GM19239 (cell line): ENCODE data around the gene ZNF397.

Experiments used
- DNase-seq: peaks from one replicate; pipeline ENCODE4 v3.0.0; 2011; ENCODE audit warnings: low spot score; ENCODE audit not compliant: insufficient read length
- FAIRE-seq: peaks from 2 replicates; lab custom pipeline; 2011; peaks lifted over from hg19 to GRCh38; lab: Jason Lieb, UNC

ZNF397 gene

DNA sequence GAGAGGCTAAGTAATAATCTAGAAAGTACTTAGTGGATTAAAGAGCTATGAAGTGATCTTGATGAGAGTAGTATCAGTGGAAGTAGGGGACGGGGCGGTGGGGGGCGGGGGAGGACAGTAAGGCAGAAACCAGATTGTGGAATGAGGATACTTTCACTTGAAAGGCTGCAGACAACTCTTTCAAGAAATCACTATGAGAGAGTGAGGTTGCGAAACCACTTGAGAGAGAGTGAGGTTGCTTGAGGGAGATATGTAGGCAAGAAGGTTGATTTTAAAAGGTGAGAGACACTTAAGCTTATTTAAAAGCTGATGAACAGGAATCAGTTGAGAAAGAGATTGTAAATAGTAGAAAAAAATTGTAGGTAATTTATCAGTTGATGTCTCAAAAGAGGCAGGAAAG lies 3.8 kb downstream of the ZNF397 start:
- DNase-seq (no peak), FAIRE-seq (no peak)

DNA sequence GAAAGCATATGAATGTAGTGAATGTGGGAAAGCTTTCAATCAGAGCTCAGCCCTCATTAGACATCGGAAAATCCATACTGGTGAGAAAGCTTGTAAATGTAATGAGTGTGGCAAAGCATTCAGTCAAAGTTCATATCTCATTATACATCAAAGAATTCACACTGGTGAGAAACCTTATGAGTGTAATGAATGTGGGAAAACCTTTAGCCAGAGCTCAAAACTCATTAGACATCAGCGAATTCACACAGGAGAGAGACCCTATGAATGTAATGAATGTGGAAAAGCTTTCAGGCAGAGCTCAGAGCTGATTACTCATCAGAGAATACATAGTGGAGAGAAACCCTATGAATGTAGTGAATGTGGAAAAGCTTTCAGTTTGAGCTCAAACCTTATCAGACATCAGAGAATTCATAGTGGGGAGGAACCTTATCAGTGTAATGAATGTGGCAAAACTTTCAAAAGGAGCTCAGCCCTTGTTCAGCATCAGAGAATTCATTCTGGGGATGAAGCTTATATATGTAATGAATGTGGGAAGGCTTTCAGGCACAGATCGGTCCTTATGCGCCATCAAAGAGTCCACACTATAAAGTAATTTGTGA lies 5.0 kb downstream of the ZNF397 start:
- no peak for DNase-seq
- no peak for FAIRE-seq

DNA sequence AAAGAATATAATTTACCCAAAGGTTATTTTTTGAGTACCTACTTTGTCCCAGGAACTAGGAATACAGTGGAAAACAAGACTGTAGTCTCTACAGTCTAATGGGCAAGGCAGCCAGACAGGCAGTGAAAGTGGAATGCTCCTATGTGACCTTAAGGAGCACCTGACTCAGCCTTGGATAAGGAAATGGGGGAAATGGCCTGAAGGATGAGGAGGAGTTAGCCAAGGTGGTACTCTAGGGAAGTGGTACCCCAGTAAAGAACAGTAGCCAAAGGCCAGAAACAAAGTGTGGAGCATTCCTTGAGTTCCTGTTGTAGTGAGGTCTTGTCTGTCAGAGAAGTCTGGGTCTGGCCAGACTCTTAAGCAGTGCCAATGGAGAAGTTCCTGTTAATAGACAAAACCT lies 6.0 kb downstream of the ZNF397 start:
- no peak for FAIRE-seq
- no peak for DNase-seq

DNA sequence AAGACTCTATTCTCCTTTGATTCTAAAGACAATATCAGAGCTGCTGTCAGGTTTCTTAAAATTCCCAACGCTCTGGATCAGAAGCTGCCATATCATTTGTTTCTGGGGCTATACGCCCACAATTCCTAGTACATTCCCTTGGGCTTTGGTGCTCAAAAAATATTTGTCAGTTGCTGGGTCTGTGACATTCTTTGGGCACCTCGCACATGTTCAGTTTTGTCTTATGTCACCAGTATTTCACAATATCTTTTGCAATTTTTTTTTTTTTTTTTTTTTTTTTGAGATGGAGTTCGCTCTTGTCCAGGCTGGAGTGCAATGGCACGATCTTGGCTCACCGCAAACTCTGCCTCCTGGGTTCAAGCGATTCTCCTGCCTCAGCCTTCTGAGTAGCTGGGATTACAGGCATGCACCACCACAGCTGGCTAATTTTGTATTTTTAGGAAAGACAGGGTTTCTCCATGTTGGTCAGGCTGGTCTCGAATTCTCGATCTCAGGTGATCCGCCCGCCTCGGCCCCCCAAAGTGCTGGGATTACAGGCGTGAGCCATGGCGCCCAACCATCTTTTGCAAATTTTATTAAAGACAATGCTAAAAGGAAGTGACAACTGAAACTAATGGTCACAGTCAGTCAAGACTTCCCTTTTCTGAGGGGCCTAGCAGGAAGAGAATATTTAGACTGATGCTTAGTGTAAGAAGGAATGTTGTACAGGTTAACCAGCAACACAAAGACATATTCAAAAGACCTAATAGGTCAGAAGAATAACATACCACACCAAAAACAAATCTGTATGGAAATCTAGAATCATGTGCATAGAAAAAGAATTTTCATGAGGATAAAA lies 6.8 kb downstream of the ZNF397 start:
- no peak for FAIRE-seq
- no peak for DNase-seq

DNA sequence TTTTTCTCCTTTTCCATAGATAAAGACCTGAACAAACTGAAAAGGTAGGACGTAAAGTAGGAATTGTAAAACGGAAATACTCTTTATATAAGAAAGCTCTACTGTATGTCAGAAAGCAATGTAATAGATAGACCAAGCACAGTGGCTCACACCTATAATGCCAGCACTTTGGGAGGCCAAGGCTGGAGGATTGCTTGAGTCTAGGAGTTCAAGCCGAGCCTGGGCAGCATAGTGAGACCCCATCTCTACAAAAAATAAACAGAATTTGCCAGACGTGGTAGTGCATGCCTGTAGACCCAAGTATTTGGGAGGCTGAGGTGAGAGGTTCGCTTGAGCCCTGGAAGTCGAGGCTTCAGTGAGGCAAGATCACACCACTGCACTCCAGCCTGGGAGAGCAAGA lies 7.6 kb downstream of the ZNF397 start:
- FAIRE-seq (no peak), DNase-seq (no peak)

DNA sequence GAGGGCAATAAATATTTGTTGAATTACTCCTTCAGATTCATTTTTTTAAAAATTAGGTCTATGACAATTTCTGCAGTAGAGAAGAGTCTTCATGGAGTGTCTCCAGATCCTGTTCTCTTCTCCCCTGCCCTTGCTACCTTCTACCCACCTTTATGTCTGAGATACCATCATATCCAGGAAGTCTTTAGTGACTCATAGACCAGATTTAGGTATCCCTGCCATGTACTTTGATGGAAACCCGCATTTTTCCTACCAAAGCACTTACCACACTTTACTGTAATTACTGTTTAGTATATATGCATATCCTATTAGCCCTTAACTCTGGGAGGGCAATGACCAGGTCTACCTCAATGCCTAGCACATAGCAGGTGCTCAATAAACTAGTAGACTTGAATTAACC lies 11.6 kb downstream of the ZNF397 start:
- FAIRE-seq (no peak), DNase-seq (no peak)

DNA sequence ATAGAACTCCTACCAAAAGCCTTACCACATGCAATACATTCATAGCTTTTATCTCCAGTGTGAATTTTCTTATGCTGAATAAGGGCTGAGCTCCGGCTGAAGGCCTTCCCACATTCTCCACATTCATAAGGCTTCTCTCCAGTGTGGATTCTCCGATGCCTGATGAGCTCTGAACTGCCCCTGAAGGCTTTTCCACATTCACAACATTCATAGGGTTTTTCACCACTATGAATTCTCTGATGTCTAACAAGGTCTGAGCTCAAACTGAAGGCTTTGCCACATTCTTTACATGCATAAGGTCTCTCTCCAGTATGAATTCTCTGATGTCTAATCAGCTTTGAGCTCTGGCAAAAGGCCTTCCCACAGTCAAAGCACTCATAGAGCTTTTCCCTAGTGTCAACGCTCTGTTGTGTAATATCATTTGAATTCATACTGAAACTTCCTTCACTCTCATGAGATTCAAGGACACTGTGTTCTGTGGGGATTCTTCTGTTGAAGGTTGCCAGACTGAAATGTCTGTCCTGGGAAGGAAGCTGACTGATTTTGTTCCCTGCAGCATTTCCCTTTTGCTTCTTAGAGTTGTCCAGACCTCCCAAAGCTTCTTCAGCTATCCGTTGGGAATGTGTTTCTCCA lies 12.9 kb downstream of the ZNF397 start:
- DNase-seq, result no peak
- no peak for FAIRE-seq

DNA sequence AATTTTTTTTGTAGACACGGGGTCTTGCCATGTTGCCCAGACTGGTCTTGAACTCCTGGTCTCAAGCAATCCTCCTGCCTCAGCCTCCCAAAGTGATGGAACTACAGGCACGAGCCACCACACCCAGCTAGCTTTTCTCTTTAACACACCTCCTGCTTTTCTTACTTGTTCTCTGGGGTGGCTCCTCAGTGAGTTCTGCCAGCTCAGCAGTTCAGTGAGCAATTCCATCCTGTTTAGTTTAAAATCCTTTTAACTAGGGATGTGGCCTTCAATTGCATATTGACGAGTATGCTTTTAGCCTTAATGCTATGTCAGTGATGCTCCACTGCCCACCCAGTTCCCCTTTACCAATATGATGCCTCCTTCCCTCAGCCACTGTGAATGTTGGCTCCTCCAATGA lies 16.1 kb downstream of the ZNF397 start:
- FAIRE-seq (no peak), DNase-seq (no peak)

DNA sequence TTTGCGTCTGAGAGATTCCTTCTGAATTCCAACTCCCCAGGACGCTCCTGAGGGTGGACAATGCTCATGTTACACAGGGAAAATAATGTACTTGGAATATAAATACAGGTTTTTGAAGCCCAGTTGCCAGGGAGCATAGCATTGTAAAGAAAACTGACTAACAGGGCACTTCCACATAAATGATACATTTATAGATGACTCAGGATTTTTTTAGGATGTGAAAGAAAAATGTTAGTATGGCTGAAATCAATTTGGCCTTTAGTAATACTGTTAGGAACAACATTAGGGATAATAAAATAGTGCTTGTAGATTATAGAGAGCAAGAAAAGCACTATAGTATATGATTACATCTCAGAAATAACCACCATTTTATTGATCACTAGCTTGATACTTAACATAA lies 23.6 kb downstream of the ZNF397 start:
- DNase-seq (no peak), FAIRE-seq (no peak)

DNA sequence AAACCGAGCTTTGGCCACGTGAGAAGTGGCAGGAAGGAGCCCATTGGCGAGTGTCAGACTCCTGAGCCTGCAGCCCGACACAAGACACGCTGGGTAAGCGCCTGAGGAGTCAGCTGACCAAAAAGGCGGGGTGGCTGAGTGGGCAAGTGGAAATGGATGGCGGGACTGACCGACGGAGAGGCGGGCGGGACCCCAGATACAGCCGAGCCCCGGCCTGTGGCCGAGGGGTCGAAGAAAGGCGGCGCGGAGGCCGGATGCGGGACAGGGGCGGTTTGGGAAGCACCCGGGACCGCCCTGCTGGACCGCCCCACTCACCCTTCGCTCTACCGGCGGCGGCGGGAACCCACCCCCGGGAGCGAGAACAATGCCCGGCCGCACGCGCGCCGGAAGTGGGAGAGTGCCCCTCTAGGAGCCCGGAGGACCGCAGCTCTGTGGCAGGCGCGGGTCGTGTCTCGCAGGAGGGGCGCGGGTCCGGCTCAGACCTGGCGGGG lies 26.4 kb downstream of the ZNF397 start:
- FAIRE-seq, result no peak
- DNase-seq, result peak; percentile 27

DNA sequence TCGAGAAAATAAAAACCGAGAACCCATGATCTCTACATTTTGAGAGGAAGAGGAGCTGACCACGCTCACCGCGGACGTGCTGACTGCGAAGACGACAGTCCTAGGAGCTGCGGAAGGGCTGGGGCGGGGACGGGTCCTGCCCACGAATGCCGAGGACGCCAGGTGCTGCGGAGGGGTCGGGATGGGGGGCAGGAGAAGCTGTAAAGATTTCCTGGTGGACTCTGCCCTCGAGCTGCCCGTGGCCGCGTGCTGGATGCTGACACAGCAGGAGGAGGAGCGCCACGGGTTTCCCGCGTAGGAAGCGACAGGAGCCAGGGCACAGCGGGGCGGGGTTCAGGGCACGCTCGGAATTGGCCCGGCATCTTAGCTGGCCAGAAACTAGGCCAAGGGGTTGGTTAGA lies 27.0 kb downstream of the ZNF397 start:
- FAIRE-seq (no peak), DNase-seq (no peak)

DNA sequence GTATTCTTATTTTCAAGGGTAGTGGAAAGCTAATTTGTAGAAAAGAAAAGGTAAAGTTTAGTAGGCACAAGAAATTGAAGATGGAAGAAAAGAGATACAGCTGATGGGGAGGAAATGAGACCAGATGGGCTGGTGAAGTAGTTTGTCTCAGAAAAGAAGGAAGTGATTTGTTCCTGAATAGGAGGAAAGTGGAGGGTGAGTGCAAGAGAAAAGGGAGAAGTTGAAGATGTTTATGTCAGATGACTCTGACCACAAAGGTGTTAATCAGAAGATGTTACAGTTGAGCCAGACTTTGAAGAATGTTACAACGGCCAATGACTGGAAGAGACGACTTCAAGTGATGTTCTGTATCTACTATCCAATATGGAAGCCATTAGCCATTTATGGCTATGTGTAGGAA lies 28.0 kb downstream of the ZNF397 start:
- FAIRE-seq, result no peak
- no peak for DNase-seq

DNA sequence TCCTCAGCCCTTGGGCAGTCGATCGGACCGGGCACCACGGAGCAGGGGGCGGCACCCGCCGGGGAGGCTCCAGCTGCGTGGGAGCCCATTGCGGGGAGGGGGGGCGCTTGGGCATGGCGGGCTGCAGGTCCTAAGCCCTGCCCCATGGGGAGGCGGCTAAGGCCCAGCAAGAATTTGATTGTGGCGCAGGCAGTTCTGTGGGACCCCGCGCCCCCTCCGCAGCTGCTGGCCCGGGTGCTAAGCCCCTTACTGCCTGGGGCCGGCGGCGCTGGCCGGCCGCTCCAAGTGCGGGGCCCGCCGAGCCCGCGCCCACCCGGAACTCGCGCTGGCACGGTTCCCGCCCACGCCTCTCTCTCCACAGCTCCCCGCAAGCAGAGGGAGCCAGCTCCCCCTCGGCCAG lies 30.8 kb downstream of the ZNF397 start:
- DNase-seq (no peak), FAIRE-seq (no peak)

DNA sequence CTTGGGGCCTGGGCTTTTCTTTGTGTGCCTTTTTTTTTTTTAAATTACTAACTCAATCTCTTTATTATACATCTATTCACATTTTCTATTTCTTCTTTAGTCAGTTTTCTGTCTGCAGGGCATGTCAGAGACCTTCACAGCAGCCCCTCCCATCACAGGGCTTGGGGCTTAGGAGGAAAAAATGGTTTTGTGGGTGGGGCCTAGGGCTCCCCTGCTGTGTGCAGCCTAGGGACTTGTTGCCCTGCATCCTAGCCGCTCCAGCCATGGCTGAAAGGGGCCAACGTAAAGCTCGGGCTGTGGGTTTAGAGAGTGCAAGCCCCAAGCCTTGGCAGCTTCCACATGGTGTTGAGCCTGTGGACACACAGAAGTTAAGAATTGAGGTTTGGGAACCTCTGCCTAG lies 35.4 kb downstream of the ZNF397 start:
- FAIRE-seq (no peak), DNase-seq (no peak)

DNA sequence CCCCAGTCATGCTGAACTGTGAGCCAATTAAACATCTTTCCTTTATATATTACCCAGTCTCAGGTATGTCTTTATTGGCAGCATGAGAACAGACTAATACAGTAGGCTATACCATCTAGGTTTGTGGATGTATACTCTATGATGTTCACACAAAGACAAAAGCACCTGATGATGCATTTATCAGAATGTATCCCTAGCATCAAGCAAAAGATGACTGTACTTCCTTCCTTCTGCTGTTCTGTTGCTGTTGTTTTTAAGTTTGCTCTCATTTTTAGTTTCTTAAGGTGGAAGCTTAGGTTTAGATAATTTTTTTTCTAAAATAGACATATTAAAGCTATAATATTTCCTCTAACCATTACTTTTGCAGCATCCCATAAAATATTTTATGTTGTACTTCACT lies 36.8 kb downstream of the ZNF397 start:
- FAIRE-seq (no peak), DNase-seq (no peak)

DNA sequence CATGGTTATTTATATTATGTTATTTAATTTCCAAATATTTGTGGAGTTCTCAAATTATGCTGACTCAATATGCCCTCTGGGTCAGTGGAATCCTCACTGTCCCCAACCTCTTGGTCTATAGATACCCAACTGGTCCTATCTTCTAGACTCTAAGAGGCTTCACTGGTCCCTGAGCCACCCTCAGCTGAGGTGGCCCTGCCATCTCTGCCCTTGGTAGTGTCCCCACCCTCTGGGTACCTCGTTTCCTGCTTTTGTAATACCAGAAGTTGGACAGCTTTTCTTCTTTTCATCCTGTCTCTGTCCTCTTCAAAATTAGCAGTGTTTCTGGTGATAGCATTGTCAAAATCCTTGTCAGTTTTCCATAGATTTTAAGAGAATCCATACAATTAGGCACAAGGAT lies 37.3 kb downstream of the ZNF397 start:
- DNase-seq (no peak), FAIRE-seq (no peak)

DNA sequence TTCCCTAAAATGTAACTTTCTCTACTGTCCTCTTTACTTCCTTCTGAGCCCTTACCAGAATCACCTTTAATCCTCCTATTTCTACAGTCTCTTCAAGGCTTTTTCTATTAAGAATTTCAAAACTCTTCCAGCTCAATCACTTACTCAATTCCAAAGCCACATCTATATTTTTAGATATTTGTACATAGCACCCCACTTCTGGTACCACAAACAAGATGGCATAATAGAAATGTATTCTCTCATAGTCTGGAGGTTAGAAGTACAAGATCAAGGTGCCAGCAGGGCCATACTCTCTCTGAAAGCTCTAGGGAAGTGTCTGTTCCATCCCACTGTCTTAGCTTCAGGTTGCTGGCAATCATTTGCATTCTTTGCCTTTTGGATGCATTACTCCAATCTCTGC lies 38.1 kb downstream of the ZNF397 start:
- no peak for FAIRE-seq
- no peak for DNase-seq

DNA sequence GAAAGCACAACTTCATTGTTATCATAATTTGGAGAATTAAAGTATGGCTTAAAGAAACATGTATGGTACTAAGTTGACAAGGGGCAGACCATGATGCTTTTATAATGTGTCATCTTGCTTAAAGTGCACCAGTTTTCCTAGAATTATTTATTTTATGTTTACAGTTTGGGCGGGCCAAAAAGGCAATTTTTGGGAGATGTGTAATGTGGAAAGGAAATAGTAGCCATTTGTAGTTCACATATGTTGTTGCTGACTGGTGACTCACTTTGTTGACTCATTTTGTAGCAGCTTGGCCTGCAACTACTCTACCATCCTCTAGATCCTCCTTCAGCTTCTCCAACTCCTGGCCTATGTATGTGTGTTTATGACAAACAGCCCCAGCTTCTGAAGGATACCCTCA lies 41.5 kb downstream of the ZNF397 start:
- no peak for FAIRE-seq
- no peak for DNase-seq

DNA sequence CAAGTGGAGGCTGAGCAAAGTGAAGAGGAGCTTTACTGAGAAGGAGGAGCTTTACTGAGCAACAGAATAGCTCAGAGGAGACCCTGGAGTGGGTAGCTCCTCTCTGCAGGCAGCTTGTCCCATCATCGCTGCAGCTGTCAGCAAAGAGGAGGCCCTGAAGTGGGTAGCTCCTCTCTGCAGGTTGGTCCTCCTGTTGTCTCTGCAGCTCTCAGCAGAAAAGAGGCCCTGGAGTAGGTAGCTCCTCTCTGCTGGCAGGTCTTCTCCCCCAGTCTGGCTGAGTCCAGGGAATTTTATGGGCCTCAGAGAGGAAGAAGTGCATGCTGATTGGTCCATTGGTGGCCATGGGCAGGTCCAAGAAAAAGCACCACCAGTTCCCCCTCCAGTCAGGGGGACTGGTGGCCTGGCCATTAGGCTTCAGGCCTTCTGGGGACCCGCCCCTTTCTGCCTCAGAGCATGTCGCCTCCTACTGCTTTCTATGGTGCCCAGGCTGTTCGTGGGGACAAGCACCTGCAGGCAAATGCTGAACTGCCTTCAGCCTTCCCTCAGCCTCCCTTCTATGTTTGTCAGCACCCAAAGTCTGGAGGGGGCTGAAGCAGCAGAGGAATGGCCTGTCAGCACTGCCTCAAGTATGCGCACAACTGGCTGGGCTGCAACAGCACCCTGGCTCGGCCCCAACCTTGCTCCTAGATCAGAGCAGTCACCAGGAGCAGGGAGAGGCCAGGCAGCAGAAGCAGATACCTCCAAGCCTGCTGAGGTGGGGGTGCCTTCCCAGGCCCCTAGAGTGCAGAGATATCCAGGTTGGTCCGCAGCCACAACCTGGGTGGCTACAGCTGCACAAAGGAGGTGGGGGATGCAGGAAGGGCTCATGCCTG lies 43.3 kb downstream of the ZNF397 start:
- FAIRE-seq (no peak), DNase-seq (no peak)

DNA sequence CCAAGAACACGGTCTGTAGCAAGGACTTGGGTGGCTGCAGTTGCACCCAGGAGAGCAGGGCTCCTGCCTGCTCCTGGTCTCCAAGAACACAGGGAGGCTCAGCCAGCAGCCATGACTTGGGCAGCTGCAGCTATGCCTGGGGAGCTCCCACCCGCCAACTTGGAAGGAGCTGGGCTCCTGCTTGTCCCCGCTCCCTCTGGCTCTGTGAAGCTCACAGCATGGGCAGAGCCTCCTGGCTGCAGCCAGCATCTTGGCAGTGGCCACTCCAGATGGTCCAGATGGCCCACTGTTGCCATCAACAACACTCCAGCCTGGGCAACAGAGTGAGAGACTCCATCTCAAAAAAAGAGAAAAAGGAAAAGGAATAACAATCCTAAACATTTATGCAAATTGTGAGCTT lies 44.0 kb downstream of the ZNF397 start:
- FAIRE-seq, result no peak
- no peak for DNase-seq

DNA sequence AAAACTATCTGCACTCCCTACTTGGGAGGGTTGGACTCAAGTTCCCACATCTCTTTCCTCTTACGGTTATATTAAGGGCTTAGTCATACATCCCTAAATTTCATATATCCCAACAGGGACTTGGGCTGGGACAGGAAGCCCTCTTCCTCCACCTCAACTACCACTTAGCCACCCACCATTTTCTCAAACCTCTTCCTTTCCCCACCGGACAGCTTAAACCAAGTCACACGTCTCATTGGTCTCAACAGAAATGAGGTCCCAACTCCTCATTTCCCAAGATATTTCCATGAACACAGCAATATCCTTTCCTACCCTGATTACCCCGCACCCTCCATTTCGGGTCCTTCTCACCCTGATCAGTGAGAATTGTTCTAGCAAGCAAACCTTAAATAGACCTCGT lies 48.5 kb downstream of the ZNF397 start:
- no peak for FAIRE-seq

More for the DNA sequence above, 48.5 kb downstream of the ZNF397 start:
- no peak for DNase-seq
